ENCODE results near the gene URB2. TPM values are rescaled to one million over a fixed set of nuclear protein-coding genes. Genes with fewer than 3 reads are reported as not detected.

The URB2 gene
- total and polyA plus RNA-seq, 5 experiments from 2014 or later, result 5.7 to 13.2 (median 8.5) TPM

Other genes with a start within 250 kb of the URB2 start
- under 1 TPM; 0.34 to 0.36 TPM for gene ACTA1, start 192.2 kb upstream of the URB2 start, total RNA-seq
- not detected for gene ACTA1, start 192.2 kb upstream of the URB2 start, polyA plus RNA-seq
- gene NUP133, start 117.9 kb upstream of the URB2 start, total RNA-seq, result 10 to 100 TPM; 44.0 to 46.2 TPM
- 10 to 100 TPM; 14.5 to 17.7 (median 15.5) TPM for gene NUP133, start 117.9 kb upstream of the URB2 start, polyA plus RNA-seq
- 10 to 100 TPM; 16.3 to 20.5 TPM for gene ABCB10, start 67.5 kb upstream of the URB2 start, total RNA-seq
- gene ABCB10, start 67.5 kb upstream of the URB2 start, polyA plus RNA-seq, result 10 to 100 TPM in 1 of 3 donors, 1 to 10 TPM in 2; 5.1 to 12.8 (median 8.9) TPM
- 10 to 100 TPM; 21.8 to 22.4 TPM for gene TAF5L, start 125 bp upstream of the URB2 start, total RNA-seq
- gene TAF5L, start 125 bp upstream of the URB2 start, polyA plus RNA-seq, result 1 to 10 TPM; 4.1 to 4.2 (median 4.2) TPM